Gastrocnemius medialis (tissue), 4 donors: ENCODE measurements around the gene BMPR1A.

Source experiments
- POLR2A ChIP-seq, 2 donors: fragments of 450-650 bp; IDR thresholded peaks; one replicate each; pipeline ENCODE4 v1.6.1; 2017; ENCODE audit warnings: antibody characterized with exemption in 2 of 2, mild to moderate bottlenecking in 2 of 2, moderate library complexity in 2 of 2
- TF ChIP-seq, protein P1 (sequence below), 5 experiments: fragments of 450-650 bp in 3 of 5; fragments of 200-600 bp in 2 of 5; sonication (generic) in 2 of 5; IDR thresholded peaks in 4 of 5; conservative IDR thresholded peaks in 1 of 5; 1 replicate in 4 of 5; 2 replicates in 1 of 5; pipeline ENCODE4 v1.5.1; 2016 to 2019; ENCODE audit warnings: antibody characterized with exemption in 5 of 5, mild to moderate bottlenecking in 3 of 5, moderate library complexity in 3 of 5

DNA sequence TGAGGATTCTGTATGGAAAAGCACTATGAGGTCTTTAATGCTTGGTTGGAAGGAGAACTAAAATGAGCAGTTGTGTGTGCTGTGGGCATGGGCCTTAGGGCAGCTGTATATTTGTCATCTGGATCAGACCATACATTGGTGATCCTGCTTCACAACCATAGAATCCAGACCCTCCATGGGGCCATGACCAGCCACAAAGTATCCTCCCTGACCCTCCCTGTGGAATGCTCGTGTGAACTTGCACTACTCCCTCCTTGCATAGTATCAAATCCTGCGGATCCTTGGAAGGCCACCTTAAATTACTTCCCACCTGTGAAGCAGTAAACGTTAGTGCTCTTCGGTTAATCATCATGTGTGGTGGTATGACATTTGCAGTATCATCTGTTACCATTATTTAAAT is 67.1 kb downstream of the BMPR1A start:
- TF ChIP-seq, protein P1, sequence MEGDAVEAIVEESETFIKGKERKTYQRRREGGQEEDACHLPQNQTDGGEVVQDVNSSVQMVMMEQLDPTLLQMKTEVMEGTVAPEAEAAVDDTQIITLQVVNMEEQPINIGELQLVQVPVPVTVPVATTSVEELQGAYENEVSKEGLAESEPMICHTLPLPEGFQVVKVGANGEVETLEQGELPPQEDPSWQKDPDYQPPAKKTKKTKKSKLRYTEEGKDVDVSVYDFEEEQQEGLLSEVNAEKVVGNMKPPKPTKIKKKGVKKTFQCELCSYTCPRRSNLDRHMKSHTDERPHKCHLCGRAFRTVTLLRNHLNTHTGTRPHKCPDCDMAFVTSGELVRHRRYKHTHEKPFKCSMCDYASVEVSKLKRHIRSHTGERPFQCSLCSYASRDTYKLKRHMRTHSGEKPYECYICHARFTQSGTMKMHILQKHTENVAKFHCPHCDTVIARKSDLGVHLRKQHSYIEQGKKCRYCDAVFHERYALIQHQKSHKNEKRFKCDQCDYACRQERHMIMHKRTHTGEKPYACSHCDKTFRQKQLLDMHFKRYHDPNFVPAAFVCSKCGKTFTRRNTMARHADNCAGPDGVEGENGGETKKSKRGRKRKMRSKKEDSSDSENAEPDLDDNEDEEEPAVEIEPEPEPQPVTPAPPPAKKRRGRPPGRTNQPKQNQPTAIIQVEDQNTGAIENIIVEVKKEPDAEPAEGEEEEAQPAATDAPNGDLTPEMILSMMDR (IDR thresholded peaks at IDR 0.05 in 4 of 5, conservative IDR thresholded peaks at IDR 0.05 in 1 of 5), result no peak
- no peak for TF ChIP-seq POLR2A (IDR thresholded peaks at IDR 0.05)
